GM21367 (cell line): ENCODE data around the gene APBA2.

ENCODE experiments used
- ATAC-seq: cut with Tn5 transposase; IDR thresholded peaks from one replicate; pipeline ENCODE4 v1.9.1; 2021; ENCODE audit not compliant: unreplicated experiment

APBA2 gene

GRCh38 chr15:29128671-29129070, 242.9 kb downstream of the APBA2 start:
- ATAC-seq, result no peak

GRCh38 chr15:29129221-29129620, 243.4 kb downstream of the APBA2 start:
- ATAC-seq, result no peak

GRCh38 chr15:29129926-29130325, 244.2 kb downstream of the APBA2 start:
- ATAC-seq, result no peak

DNA sequence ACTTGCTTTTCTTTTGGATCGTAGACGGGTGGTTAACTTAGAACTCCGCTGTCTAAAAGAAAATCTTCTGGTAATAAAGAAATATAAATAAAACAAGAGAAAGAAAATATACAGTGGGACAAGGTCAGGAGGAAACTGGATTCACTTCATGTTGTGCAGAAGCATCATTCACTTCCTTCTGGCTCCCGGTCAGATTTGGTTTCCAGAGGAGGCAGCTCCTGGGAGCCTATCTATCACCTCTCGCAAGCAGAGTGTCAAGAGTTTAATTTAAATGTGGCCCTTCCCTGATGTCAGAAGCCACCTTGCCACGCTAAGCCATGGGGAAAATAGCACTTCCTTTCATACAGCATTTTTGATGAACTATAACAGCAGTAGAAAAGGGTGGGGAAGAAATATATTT, 244.7 kb downstream of the APBA2 start:
- no peak for ATAC-seq

GRCh38 chr15:29130951-29131839, 245.4 kb downstream of the APBA2 start:
- ATAC-seq, result no peak

GRCh38 chr15:29131840-29132420, 246.2 kb downstream of the APBA2 start:
- ATAC-seq, result no peak

DNA sequence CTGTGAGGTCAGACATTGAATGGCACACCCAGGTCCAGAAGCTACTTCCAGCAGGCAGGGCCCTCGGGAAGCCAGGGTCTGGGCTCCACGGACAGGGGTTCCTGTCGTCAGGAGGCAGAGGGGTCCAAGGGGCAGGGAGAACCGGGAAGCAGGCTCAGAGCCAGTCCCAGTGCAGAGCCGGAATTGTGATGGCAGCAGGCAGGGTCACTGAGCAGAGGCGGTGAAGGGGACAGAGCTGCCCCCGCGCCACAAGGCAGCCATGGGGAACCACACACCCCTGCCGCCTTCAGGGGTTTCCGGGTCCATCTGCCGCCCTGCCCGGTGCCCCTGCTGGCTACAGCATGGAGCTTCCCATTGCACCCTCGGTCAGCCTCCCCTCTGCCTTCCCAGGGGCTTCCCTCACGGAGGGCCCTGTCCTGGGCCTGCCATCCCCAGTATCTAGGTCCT, 247.0 kb downstream of the APBA2 start:
- ATAC-seq, result no peak

DNA sequence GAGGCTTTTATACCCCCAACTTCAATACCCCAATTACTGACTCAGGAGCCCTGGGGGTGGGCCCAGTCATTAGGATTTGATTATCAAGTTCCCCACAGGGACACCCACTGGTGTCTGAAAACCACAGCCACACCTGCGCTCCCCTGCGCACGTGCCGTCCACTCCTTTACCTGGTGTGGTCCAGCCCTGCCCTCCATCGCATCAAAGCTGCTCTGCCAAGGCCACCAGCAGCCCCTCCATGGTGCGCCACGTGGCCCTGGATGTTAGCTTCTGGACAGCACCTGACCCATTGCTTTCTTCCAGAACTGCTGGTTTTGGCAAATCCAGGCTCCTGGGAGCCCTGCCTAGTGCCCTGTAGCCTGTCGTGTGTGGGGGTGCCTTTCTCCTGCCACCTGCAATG, 247.5 kb downstream of the APBA2 start:
- no peak for ATAC-seq

- no peak for ATAC-seq
Observed at GRCh38 chr15:29133791-29134190, 248.0 kb downstream of the APBA2 start.

DNA sequence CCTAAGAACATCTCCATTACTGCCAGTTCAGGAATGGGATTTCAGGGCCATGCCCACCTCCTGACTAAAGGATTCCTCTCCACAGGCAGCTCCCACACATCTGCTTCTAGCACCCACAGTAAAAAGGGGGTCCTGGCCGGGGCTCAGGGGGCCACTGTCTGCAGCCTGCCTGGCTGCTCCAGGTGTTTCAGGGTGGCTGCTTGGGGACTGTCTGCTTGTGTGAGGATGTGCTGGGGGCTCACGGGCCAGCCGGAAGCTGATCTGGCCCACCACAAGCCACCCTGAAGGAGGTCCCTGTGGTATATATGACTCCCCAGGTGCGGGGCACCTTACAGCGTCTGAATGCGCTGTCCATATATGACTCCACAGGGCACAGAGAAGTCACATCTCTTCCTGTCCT, 248.5 kb downstream of the APBA2 start:
- ATAC-seq, result no peak

DNA sequence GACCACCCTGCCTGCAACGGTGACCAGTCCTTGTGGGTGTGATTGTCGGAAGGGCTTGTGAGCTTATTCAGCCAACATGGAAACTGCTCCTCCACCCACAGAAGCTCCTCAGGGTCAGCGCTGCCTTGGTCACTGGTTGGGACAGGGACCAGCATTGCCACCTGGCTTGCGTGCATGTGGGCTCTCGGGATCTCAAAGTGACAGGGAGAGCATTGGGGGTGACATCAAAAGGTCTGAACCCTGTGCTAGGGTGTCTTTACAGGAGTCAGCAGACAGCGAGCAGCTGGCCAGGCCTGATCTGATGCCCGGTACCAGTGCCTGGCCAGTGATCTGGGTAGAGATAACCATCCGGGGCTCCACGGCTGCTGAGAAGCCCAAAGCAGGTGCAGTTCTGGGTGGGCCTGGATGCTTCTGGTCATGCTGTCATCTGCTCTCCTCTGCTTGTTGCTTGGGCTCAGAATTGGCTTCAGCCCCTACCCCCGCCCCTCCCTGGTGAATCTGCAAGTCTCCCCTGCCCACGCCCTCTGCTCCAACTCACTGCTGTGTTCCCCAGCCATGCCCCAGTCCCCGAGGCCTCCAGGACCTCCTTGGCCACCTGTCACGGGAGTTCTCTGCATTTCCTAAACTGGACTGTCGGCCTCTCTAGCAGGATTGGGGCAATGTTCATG, 249.0 kb downstream of the APBA2 start:
- no peak for ATAC-seq

- no peak for ATAC-seq
Observed at GRCh38 chr15:29135309-29135657, 249.5 kb downstream of the APBA2 start.

DNA sequence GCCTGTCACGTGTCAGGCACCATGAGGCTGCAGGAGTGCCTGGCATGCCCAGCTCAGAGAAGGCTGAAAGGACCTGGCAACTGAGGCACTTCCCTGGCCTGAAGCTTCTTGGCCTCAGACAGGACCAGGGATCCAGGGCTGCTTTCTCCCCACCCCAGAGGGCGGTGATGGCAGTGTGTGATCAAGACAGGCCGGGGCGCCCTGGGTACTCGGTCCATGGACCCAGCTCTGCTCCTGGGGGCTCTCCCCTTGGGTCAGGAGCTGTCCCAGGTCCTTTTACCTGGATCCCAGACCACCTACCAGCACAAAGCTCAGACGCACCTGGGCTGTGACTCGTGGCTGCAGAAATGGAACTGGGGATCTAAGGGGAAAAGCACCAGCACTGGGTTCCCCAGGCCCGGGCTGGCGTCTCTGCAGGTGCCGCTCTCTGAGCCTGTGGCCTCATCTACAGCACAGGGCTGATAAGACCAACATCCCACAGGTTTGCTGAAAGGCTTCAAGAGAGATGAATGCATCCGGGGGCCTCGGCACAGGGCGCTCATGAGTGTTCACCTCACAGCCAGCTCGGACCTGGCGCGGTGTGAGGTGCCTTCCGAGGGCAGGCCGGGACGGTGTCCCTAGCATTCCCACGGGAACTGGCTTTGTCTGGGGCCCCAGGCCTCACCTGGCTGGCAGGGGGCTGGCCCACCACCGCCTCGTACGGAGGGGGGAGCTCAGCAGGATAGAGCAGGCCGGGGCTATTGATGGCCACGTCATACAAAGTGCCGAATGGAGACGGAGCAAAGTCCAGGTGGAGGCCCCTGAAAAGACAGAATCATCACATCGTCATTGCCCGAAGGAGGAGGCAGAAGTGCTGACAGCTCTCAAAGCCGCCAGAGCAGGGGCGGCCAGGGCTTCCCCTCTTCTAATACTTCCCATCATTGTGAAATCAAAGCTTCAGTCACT, 250.2 kb downstream of the APBA2 start:
- no peak for ATAC-seq

DNA sequence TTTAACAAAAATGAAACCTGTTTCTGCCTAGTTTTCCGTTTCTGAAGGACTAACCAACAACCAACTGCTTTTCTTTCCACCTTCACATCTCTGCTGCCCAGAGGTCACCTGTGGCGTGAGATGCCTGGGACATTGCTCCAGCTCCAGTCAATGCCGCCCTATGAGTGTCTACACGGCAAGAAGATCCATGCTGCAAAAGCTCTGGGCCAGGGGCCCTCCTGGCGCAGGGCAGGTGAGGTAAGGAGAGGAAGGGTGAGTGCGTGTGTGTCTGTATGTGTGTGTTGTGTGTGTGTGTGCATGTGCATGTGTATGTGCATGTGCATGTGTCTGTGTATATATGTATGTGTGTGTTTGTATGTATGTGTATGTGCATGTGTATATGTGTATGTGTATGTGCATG, 252.5 kb downstream of the APBA2 start:
- ATAC-seq, result no peak

- no peak for ATAC-seq
Observed at GRCh38 chr15:29139072-29139471, 253.3 kb downstream of the APBA2 start.

- ATAC-seq, result peak; percentile 68
Observed at GRCh38 chr15:29139540-29140459, 254.0 kb downstream of the APBA2 start.

- ATAC-seq, result no peak
Observed at GRCh38 chr15:29140475-29141307, 254.9 kb downstream of the APBA2 start.

GRCh38 chr15:29141308-29142128, 255.7 kb downstream of the APBA2 start:
- ATAC-seq, result no peak
